ENCODE measurements around the gene B4GALT3.

Gene B4GALT3

DNA sequence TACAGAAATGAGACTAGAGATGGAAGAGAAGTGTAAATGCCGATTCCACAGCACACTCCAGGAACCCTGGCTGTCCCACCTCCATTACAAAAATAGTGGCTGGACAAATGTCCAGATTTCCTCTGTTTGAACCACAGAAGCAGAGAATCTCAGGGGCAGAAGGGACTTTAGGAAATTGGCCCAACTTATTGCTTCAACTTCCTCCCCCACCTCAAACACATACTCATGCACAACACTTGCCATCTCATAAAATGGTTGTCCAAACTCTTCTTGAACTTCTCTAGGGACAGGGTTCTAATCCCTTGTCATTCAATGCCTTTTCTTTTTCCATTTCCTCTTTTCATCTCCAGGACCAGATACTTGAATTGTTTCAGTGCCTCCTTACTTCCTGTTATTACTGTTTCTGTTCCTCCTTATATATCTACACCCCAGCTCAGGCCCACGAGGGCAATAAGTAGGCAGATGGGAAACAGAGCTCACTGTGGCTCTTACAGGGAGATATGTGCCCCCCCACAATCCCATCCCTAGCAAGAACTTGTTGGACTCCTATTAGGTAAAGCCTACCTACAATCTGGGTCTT, 8.5 kb upstream of the B4GALT3 start:
- Histone ChIP-seq H3K4me3 (ENCODE audit: low read length in 2 of 2) (peak overlapping the region in 1 of 2 donors; percentile 56), H3K27ac (ENCODE audit: low read depth in 2 of 2, low read length in 2 of 2) (peak overlapping the region; percentile 65 to 86), H3K27me3 (ENCODE audit: control insufficient read depth in 2 of 2, insufficient read depth in 2 of 2, low read length in 2 of 2) (no peaks in the 10 kb centered on the region), H3K9me3 (ENCODE audit: control insufficient read depth in 2 of 2, low read length in 2 of 2) (no peaks in the 10 kb centered on the region), H3K36me3 (ENCODE audit: control insufficient read depth in 2 of 2, insufficient read depth in 2 of 2, low read length in 2 of 2) (no peaks in the 10 kb centered on the region), H3K4me1 (ENCODE audit: control insufficient read depth in 2 of 2, insufficient read depth in 2 of 2, low read length in 2 of 2) (peaks cover 0 to 13% of the 10 kb centered on the region in 2 donors), H3K9ac (ENCODE audit: low read depth in 1 of 2, low read length in 2 of 2) (peak overlapping the region in 1 of 2 donors; percentile 56)

DNA sequence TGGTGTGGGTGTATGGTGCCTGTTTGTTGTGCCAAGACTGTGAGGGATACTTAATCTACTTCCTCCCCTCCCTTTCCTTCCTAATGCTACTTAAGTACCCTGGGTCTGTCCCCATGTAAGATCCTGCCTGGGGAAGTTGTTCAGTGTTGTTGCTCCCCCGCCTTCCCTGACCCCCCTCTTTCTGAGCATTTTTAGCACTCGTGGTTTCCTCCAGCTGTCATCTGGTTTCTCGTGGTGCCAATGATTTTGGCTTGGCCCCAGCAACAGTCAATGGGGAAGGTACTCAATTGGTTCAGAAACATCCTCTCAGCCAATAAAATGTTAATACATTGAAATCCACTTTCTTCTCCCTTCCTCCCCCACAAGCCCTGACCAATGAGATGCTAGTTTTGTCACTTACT, 8.0 kb upstream of the B4GALT3 start:
- H3K27me3 ChIP-seq (ENCODE audit: control insufficient read depth in 2 of 2, insufficient read depth in 2 of 2, low read length in 2 of 2): no peaks in the 10 kb centered on the region
- H3K9me3 ChIP-seq (ENCODE audit: control insufficient read depth in 2 of 2, low read length in 2 of 2): no peaks in the 10 kb centered on the region
- H3K4me3 ChIP-seq (ENCODE audit: low read length in 2 of 2): peak overlapping the region in 1 of 2 donors; percentile 56
- H3K4me1 ChIP-seq (ENCODE audit: control insufficient read depth in 2 of 2, insufficient read depth in 2 of 2, low read length in 2 of 2): peaks cover 0 to 13% of the 10 kb centered on the region in 2 donors
- no peaks in the 10 kb centered on the region for H3K36me3 ChIP-seq (ENCODE audit: control insufficient read depth in 2 of 2, insufficient read depth in 2 of 2, low read length in 2 of 2)
- H3K9ac ChIP-seq (ENCODE audit: low read depth in 1 of 2, low read length in 2 of 2): no peak overlapping the region
- peak overlapping the region; percentile 65 to 86 for H3K27ac ChIP-seq (ENCODE audit: low read depth in 2 of 2, low read length in 2 of 2)

DNA sequence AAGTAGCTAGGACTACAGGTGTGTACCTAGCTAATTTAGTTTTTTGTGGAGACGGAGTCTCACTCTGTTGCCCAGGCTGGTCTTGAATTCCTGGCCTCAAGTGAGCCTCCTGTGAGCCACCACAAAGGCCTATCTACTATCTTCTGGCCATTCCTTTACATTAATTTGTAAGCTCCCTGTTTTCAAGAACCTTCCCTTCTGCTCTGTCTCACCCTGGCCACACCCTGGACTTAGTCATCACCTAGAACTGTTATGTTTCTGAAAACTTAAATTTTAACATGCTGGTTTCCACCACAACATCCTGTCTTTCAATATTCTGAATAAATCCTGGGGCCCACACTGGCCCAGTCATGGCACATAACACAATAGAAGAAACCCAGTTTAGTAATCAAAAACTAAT, 4.9 kb upstream of the B4GALT3 start:
- Histone ChIP-seq H3K9ac (ENCODE audit: low read depth in 1 of 2, low read length in 2 of 2) (no peak overlapping the region), H3K4me3 (ENCODE audit: low read length in 2 of 2) (peak overlapping the region in 1 of 2 donors; percentile 0), H3K36me3 (ENCODE audit: control insufficient read depth in 2 of 2, insufficient read depth in 2 of 2, low read length in 2 of 2) (no peaks in the 10 kb centered on the region), H3K27me3 (ENCODE audit: control insufficient read depth in 2 of 2, insufficient read depth in 2 of 2, low read length in 2 of 2) (no peaks in the 10 kb centered on the region), H3K9me3 (ENCODE audit: control insufficient read depth in 2 of 2, low read length in 2 of 2) (no peaks in the 10 kb centered on the region), H3K4me1 (ENCODE audit: control insufficient read depth in 2 of 2, insufficient read depth in 2 of 2, low read length in 2 of 2) (peaks cover 5 to 13% of the 10 kb centered on the region in 2 donors), H3K27ac (ENCODE audit: low read depth in 2 of 2, low read length in 2 of 2) (peak overlapping the region; percentile 40 to 63)

DNA sequence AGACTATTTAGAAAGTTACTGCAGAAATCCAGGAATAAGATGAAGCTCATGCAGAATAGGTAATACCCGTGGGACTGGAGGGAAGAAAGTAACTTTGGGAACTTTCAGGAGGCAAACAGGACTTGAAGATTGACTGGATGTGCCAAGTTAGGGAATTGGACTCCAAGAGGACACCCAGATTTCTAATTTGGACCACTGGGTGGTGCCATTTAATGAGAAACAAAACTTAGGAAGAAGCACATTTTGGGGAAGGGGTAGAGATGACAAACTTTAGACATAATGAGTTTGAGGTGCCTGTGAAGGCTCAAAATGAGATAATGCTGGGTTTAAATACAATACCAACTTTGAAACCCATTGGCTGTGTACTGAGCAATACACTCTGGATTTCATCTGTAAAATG, 3.3 kb upstream of the B4GALT3 start:
- H3K36me3 ChIP-seq (ENCODE audit: control insufficient read depth in 2 of 2, insufficient read depth in 2 of 2, low read length in 2 of 2): no peaks in the 10 kb centered on the region
- H3K27ac ChIP-seq (ENCODE audit: low read depth in 2 of 2, low read length in 2 of 2): no peak overlapping the region
- peaks cover 13 to 17% of the 10 kb centered on the region in 2 donors for H3K4me1 ChIP-seq (ENCODE audit: control insufficient read depth in 2 of 2, insufficient read depth in 2 of 2, low read length in 2 of 2)
- no peaks in the 10 kb centered on the region for H3K9me3 ChIP-seq (ENCODE audit: control insufficient read depth in 2 of 2, low read length in 2 of 2)
- H3K4me3 ChIP-seq (ENCODE audit: low read length in 2 of 2): no peak overlapping the region
- H3K9ac ChIP-seq (ENCODE audit: low read depth in 1 of 2, low read length in 2 of 2): peak overlapping the region in 1 of 2 donors; percentile 17
- H3K27me3 ChIP-seq (ENCODE audit: control insufficient read depth in 2 of 2, insufficient read depth in 2 of 2, low read length in 2 of 2): no peaks in the 10 kb centered on the region

DNA sequence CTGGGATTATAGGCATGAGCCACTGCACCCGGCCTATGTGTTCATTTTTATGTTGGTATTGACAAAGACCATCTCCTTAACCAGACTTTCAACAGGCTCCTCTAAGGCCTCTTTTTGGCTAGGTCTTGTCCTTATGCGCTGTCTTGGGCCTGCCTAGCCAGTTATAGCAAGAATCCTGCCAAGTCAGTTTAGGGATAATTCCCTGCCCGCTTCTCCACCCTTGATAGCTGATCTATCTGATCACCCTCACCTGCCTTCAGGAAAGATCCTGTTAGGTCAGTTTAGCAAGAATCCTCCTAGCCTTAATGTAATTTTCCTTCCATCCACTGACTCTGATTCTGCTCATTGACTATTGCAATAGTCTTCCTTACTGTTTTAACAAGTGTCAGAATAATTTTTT, 2.4 kb upstream of the B4GALT3 start:
- H3K4me1 ChIP-seq (ENCODE audit: control insufficient read depth in 2 of 2, insufficient read depth in 2 of 2, low read length in 2 of 2): peaks cover 13 to 14% of the 10 kb centered on the region in 2 donors
- H3K9me3 ChIP-seq (ENCODE audit: control insufficient read depth in 2 of 2, low read length in 2 of 2): no peaks in the 10 kb centered on the region
- peaks cover 0 to 6% of the 10 kb centered on the region in 2 donors for H3K36me3 ChIP-seq (ENCODE audit: control insufficient read depth in 2 of 2, insufficient read depth in 2 of 2, low read length in 2 of 2)
- no peak overlapping the region for H3K27ac ChIP-seq (ENCODE audit: low read depth in 2 of 2, low read length in 2 of 2)
- no peak overlapping the region for H3K9ac ChIP-seq (ENCODE audit: low read depth in 1 of 2, low read length in 2 of 2)
- H3K27me3 ChIP-seq (ENCODE audit: control insufficient read depth in 2 of 2, insufficient read depth in 2 of 2, low read length in 2 of 2): no peaks in the 10 kb centered on the region
- H3K4me3 ChIP-seq (ENCODE audit: low read length in 2 of 2): no peak overlapping the region

DNA sequence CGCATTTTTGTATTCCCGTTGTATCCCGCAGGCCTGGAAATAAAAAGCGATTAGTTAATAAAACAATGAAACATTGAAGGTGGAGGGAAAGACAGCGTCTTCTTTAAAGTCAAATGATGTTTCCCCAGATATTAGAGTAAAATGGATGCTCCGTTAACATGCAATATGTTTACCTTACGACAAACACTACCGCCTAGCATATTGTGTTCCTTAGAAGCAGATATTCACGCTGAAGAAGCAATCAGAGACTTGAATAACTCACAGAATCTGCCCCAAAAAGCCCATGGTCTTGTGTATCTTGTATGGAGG, 583 bp upstream of the B4GALT3 start:
- peak overlapping the region; percentile 80 to 91 for H3K27ac ChIP-seq (ENCODE audit: low read depth in 2 of 2, low read length in 2 of 2)
- peak overlapping the region; percentile 94 for H3K9ac ChIP-seq (ENCODE audit: low read depth in 1 of 2, low read length in 2 of 2)
- H3K4me3 ChIP-seq (ENCODE audit: low read length in 2 of 2): peak overlapping the region; percentile 92 to 98
- peaks cover 7 to 17% of the 10 kb centered on the region in 2 donors for H3K36me3 ChIP-seq (ENCODE audit: control insufficient read depth in 2 of 2, insufficient read depth in 2 of 2, low read length in 2 of 2)
- no peaks in the 10 kb centered on the region for H3K27me3 ChIP-seq (ENCODE audit: control insufficient read depth in 2 of 2, insufficient read depth in 2 of 2, low read length in 2 of 2)
- H3K9me3 ChIP-seq (ENCODE audit: control insufficient read depth in 2 of 2, low read length in 2 of 2): no peaks in the 10 kb centered on the region
- H3K4me1 ChIP-seq (ENCODE audit: control insufficient read depth in 2 of 2, insufficient read depth in 2 of 2, low read length in 2 of 2): peaks cover 12 to 13% of the 10 kb centered on the region in 2 donors

DNA sequence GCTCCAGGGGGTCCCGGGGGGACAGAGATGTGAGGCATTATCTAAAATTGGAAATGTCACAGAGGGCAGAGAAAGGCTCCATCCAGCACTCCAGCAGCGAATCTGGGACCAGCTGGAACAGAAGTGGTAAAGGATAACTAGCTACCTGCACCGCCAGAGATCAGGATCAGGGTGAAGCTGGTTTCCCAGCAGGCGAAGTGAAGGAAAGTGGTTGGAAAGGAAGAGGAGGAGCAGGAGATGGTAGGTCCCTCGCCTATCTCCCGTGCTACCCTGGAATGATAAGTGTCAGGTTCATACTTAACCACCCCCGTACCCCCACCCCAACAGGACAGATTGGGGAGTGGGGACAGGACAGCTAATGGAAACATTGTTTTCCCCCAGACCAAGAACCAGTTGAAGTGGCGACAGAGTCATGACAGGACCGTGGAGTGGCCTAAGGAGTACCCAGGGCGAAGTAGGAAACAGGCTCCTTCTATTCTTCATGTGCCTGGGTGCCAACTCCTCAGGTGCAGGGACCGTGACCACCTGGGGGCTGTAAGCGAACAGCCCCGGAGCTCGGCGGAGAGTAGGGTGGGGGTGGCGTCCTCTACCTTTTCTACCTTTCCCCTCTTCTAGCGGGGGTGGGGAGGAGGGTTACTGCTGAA, 717 bp downstream of the B4GALT3 start:
- Histone ChIP-seq H3K4me3 (ENCODE audit: low read length in 2 of 2) (peak overlapping the region; percentile 92 to 98), H3K36me3 (ENCODE audit: control insufficient read depth in 2 of 2, insufficient read depth in 2 of 2, low read length in 2 of 2) (peaks cover 13 to 26% of the 10 kb centered on the region in 2 donors), H3K27ac (ENCODE audit: low read depth in 2 of 2, low read length in 2 of 2) (peak overlapping the region; percentile 80 to 91), H3K27me3 (ENCODE audit: control insufficient read depth in 2 of 2, insufficient read depth in 2 of 2, low read length in 2 of 2) (no peaks in the 10 kb centered on the region), H3K4me1 (ENCODE audit: control insufficient read depth in 2 of 2, insufficient read depth in 2 of 2, low read length in 2 of 2) (peaks cover 10 to 13% of the 10 kb centered on the region in 2 donors), H3K9ac (ENCODE audit: low read depth in 1 of 2, low read length in 2 of 2) (peak overlapping the region; percentile 94), H3K9me3 (ENCODE audit: control insufficient read depth in 2 of 2, low read length in 2 of 2) (no peaks in the 10 kb centered on the region)

DNA sequence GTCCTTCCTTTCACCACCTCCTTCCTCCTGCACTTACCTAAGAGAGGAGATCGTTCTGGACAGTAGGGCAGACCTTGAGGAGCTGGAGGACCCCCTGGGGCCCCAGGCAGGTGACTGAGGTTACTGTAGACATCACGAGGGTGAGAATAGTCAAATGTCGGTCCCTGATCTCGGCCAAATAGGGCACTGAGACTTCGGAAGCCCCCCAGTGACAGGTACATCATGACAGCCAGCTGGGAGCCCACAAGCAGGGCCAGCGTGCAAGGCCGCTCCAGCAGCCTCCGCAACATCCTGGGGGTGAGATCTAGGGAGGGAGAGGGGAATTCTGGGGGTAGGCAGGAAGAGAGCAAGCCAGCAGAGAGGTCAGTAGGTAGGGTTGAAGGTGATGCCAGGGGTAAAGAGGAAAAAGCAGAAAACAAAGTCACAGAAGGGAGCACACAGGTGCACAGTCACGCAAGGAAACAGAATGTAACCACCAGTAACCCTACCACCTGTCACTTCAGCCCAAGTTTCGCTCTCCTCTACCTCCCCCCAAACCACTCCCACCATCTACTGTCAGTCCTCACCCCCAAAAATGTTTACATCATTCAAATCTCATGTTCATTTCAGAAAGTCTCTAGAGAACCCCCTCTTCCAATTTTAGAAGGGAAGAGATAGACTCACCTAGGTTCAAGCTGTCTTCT, 1.4 kb downstream of the B4GALT3 start:
- Histone ChIP-seq H3K9me3 (ENCODE audit: control insufficient read depth in 2 of 2, low read length in 2 of 2) (no peaks in the 10 kb centered on the region), H3K4me1 (ENCODE audit: control insufficient read depth in 2 of 2, insufficient read depth in 2 of 2, low read length in 2 of 2) (peaks cover 10 to 13% of the 10 kb centered on the region in 2 donors), H3K4me3 (ENCODE audit: low read length in 2 of 2) (peak overlapping the region in 1 of 2 donors; percentile 98), H3K27me3 (ENCODE audit: control insufficient read depth in 2 of 2, insufficient read depth in 2 of 2, low read length in 2 of 2) (no peaks in the 10 kb centered on the region), H3K27ac (ENCODE audit: low read depth in 2 of 2, low read length in 2 of 2) (peak overlapping the region; percentile 80 to 91), H3K36me3 (ENCODE audit: control insufficient read depth in 2 of 2, insufficient read depth in 2 of 2, low read length in 2 of 2) (peaks cover 18 to 33% of the 10 kb centered on the region in 2 donors), H3K9ac (ENCODE audit: low read depth in 1 of 2, low read length in 2 of 2) (peak overlapping the region; percentile 94)

DNA sequence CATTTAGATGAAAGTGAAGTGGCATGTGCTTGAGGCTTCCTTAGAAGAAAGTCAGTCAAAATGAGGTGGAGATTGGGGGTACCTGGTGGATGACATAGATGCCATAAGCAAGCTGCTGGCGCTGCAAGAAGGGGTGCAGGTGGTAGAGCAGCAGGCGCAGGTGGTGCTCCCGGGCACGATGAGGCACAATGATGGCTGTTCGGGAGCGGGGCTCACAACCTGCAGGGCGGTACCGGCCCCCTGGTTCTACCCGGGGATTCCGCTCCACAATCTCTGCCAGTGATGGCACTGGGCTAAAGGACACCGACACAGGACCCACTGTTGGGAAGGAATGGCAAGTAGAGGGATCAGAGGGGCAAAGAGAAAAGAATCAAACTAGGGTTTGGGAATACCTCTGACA, 2.4 kb downstream of the B4GALT3 start:
- Histone ChIP-seq H3K4me1 (ENCODE audit: control insufficient read depth in 2 of 2, insufficient read depth in 2 of 2, low read length in 2 of 2) (peaks cover 10 to 13% of the 10 kb centered on the region in 2 donors), H3K27ac (ENCODE audit: low read depth in 2 of 2, low read length in 2 of 2) (peak overlapping the region in 1 of 2 donors; percentile 91), H3K4me3 (ENCODE audit: low read length in 2 of 2) (no peak overlapping the region), H3K9me3 (ENCODE audit: control insufficient read depth in 2 of 2, low read length in 2 of 2) (no peaks in the 10 kb centered on the region), H3K9ac (ENCODE audit: low read depth in 1 of 2, low read length in 2 of 2) (no peak overlapping the region), H3K27me3 (ENCODE audit: control insufficient read depth in 2 of 2, insufficient read depth in 2 of 2, low read length in 2 of 2) (no peaks in the 10 kb centered on the region), H3K36me3 (ENCODE audit: control insufficient read depth in 2 of 2, insufficient read depth in 2 of 2, low read length in 2 of 2) (peaks cover 24 to 39% of the 10 kb centered on the region in 2 donors)

DNA sequence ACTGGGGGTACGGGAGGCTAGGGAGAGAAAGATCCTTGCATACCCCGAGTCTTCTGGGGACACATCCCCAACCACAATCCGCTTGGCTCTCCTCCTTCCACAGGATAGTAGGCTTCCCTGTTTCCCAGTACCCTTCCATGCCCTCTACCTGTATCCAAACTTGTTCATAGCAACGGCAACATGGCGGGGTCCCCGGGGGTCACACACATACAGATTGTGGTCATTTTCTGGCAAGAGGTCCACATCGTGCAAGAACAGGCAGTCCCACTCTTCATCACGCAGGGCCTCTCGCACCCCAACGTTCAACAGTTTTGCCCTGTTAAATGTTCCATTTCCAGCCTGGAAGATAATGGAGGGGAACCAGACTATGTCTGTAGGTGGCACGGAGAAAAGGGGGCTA, 3.6 kb downstream of the B4GALT3 start:
- Histone ChIP-seq H3K4me1 (ENCODE audit: control insufficient read depth in 2 of 2, insufficient read depth in 2 of 2, low read length in 2 of 2) (peaks cover 10 to 13% of the 10 kb centered on the region in 2 donors), H3K9ac (ENCODE audit: low read depth in 1 of 2, low read length in 2 of 2) (no peak overlapping the region), H3K27ac (ENCODE audit: low read depth in 2 of 2, low read length in 2 of 2) (no peak overlapping the region), H3K36me3 (ENCODE audit: control insufficient read depth in 2 of 2, insufficient read depth in 2 of 2, low read length in 2 of 2) (peaks cover 24 to 39% of the 10 kb centered on the region in 2 donors), H3K9me3 (ENCODE audit: control insufficient read depth in 2 of 2, low read length in 2 of 2) (no peaks in the 10 kb centered on the region), H3K27me3 (ENCODE audit: control insufficient read depth in 2 of 2, insufficient read depth in 2 of 2, low read length in 2 of 2) (no peaks in the 10 kb centered on the region), H3K4me3 (ENCODE audit: low read length in 2 of 2) (no peak overlapping the region)
